Natural killer cell (primary cell): ENCODE measurements around the gene SLC22A12. TPM values are rescaled to one million over a fixed set of nuclear protein-coding genes. Genes with fewer than 3 reads are reported as not detected.

Experiments used
- ATAC-seq, 3 donors: fragments of 150-1000 bp in 2 of 3; fragments of 200-7000 bp in 1 of 3; cut with Tn5 transposase; 1 replicate in 1 of 3; 2 replicates in 2 of 3; pipeline ENCODE4 v1.10.0; 2021; ENCODE audit warnings: mild to moderate bottlenecking in 2 of 3, moderate library complexity in 2 of 3
- DNase-seq, 2 donors: peaks; one replicate each; pipeline versions ENCODE4 v3.0.0 to v3.0.0-alpha.2; 2013 to 2021; ENCODE audit warnings: mixed read lengths in 1 of 2
- H3K27ac ChIP-seq: one replicate; pipeline ENCODE4 v1.5.1; 2013; ENCODE audit warnings: mild to moderate bottlenecking, low read length
- H3K27me3 ChIP-seq: one replicate; pipeline ENCODE4 v1.6.1; 2013; ENCODE audit warnings: low read length; ENCODE audit not compliant: control insufficient read depth, insufficient read depth
- H3K36me3 ChIP-seq: one replicate; pipeline ENCODE4 v1.6.1; 2013; ENCODE audit warnings: low read length; ENCODE audit not compliant: control insufficient read depth, insufficient read depth
- H3K4me1 ChIP-seq: one replicate; pipeline ENCODE4 v1.6.1; 2013; ENCODE audit warnings: low read length; ENCODE audit not compliant: control insufficient read depth, insufficient read depth
- H3K4me3 ChIP-seq: one replicate; pipeline ENCODE4 v1.5.1; 2013; ENCODE audit warnings: low read length
- H3K9me3 ChIP-seq: one replicate; pipeline ENCODE4 v1.6.1; 2013; ENCODE audit warnings: low read length; ENCODE audit not compliant: control insufficient read depth, insufficient read depth
- H3K27ac Mint-ChIP-seq, 2 donors: one replicate each; pipeline ENCODE4 v1.8.0; 2022; ENCODE audit warnings: mild to moderate bottlenecking in 2 of 2, mixed read lengths in 2 of 2, moderate library complexity in 1 of 2
- H3K27me3 Mint-ChIP-seq, 2 donors: one replicate each; pipeline ENCODE4 v1.8.0; 2022; ENCODE audit warnings: low read depth in 2 of 2, mixed read lengths in 2 of 2
- H3K36me3 Mint-ChIP-seq: one replicate; pipeline ENCODE4 v1.8.0; 2022; ENCODE audit warnings: mixed read lengths
- H3K4me1 Mint-ChIP-seq, 2 donors: one replicate each; pipeline ENCODE4 v1.8.0; 2022; ENCODE audit warnings: mixed read lengths in 2 of 2
- H3K4me3 Mint-ChIP-seq: one replicate; pipeline ENCODE4 v1.8.0; 2022; ENCODE audit warnings: mild to moderate bottlenecking, moderate library complexity, mixed read lengths
- H3K9me3 Mint-ChIP-seq, 2 donors: one replicate each; pipeline ENCODE4 v1.8.0; 2022; ENCODE audit warnings: mixed read lengths in 2 of 2
- CTCF ChIP-seq: fragments of 200-600 bp; IDR thresholded peaks from one replicate; pipeline ENCODE4 v1.8.0; 2022; ENCODE audit warnings: antibody characterized with exemption
- WGBS: methylation state at CpG from one replicate; pipeline ENCODE4 v1.1.7; 2013; ENCODE audit warnings: missing lambda C conversion rate; ENCODE audit not compliant: insufficient coverage; 5-methylcytosine and 5-hydroxymethylcytosine counted together
- intact Hi-C: fragments of 100-400 bp; cut with micrococcal nuclease; formaldehyde crosslinking; loops from one replicate; pipeline ENCODE4 v1.14.2; 2022
- total RNA-seq, 4 donors: library from RNA; stranded (reverse); fragments of 120-200 nt in 1 of 4; gene quantifications; one replicate each; pipeline versions ENCODE4 v1.2.3 to v1.2.4, GENCODE V29; 2013 to 2022

SLC22A12 gene
- total RNA-seq, 3 donors from 2014 or later (not counting 1 experiment from before 2014, with no cell fraction given), result not detected

- peaks cover 0 to 11% of the 10 kb centered on the region in 2 donors for H3K27me3 Mint-ChIP-seq
- no peaks in the 10 kb centered on the region for H3K36me3 ChIP-seq
- no peaks in the 10 kb centered on the region for H3K4me1 Mint-ChIP-seq
- whole genome bisulfite sequencing, result 89% methylated on average over 17 of the region's 17 CpGs
- ATAC-seq, result no peak
- no peaks in the 10 kb centered on the region for H3K4me1 ChIP-seq
- no peaks in the 10 kb centered on the region for H3K9me3 Mint-ChIP-seq
- no peaks in the 10 kb centered on the region for H3K9me3 ChIP-seq
- H3K4me3 Mint-ChIP-seq, result no peak overlapping the region
- H3K27ac Mint-ChIP-seq, result no peak overlapping the region
- no peak for TF ChIP-seq CTCF
- H3K36me3 Mint-ChIP-seq, result no peaks in the 10 kb centered on the region
- intact Hi-C loops, result no loop called here
- H3K27ac ChIP-seq, result no peak overlapping the region
- H3K4me3 ChIP-seq, result no peak overlapping the region
- no peak for DNase-seq
- H3K27me3 ChIP-seq, result no peaks in the 10 kb centered on the region
These were observed 9.9 kb upstream of the SLC22A12 start for GRCh38 chr11:64581057-64581523.

GRCh38 chr11:64582885-64583284 is 8.1 kb upstream of the SLC22A12 start:
- H3K27ac ChIP-seq, result no peak overlapping the region
- no peaks in the 10 kb centered on the region for H3K27me3 ChIP-seq
- Mint-ChIP-seq H3K9me3 (peaks cover 0 to under 1% of the 10 kb centered on the region in 2 donors), H3K36me3 (no peaks in the 10 kb centered on the region), H3K4me1 (no peaks in the 10 kb centered on the region), H3K27ac (no peak overlapping the region), H3K4me3 (no peak overlapping the region), H3K27me3 (peaks cover 0 to 12% of the 10 kb centered on the region in 2 donors)
- ATAC-seq (no peak), DNase-seq (no peak)
- no peaks in the 10 kb centered on the region for H3K4me1 ChIP-seq
- no peaks in the 10 kb centered on the region for H3K36me3 ChIP-seq
- no peaks in the 10 kb centered on the region for H3K9me3 ChIP-seq
- WGBS, result 89% methylated on average over 15 of the region's 15 CpGs
- no peak overlapping the region for H3K4me3 ChIP-seq
- intact Hi-C loops, result no loop called here
- TF ChIP-seq CTCF, result no peak

- intact Hi-C loops, result no loop called here
- Histone ChIP-seq H3K36me3 (no peaks in the 10 kb centered on the region), H3K27ac (no peak overlapping the region), H3K27me3 (no peaks in the 10 kb centered on the region), H3K9me3 (no peaks in the 10 kb centered on the region), H3K4me1 (no peaks in the 10 kb centered on the region), H3K4me3 (no peak overlapping the region)
- Mint-ChIP-seq H3K27ac (no peak overlapping the region), H3K4me3 (no peak overlapping the region), H3K36me3 (no peaks in the 10 kb centered on the region), H3K4me1 (no peaks in the 10 kb centered on the region), H3K27me3 (peaks cover 0 to 13% of the 10 kb centered on the region in 2 donors), H3K9me3 (peaks cover 0 to 7% of the 10 kb centered on the region in 2 donors)
- WGBS, result 84% methylated on average over 28 of the region's 28 CpGs
- DNase-seq (no peak), ATAC-seq (no peak)
- no peak for TF ChIP-seq CTCF
These were observed 7.4 kb upstream of the SLC22A12 start for GRCh38 chr11:64583296-64584262.
